Stimulated activated CD4-positive, alpha-beta T cell treated with anti-CD3 and anti-CD28 coated beads, Interleukin-2, amount 100 ng/mL, for 4 hours (primary cell): ENCODE results near the gene TTC38.

Experiments
- DNase-seq: peaks from one replicate; pipeline ENCODE4 v3.0.0-alpha.2; 2020; ENCODE audit warnings: low read depth

The TTC38 gene

GRCh38 chr22:46329616-46330015 is 61.8 kb downstream of the TTC38 start:
- DNase-seq: no peak

GRCh38 chr22:46330426-46330825 is 62.6 kb downstream of the TTC38 start:
- no peak for DNase-seq

GRCh38 chr22:46331496-46331895 is 63.7 kb downstream of the TTC38 start:
- no peak for DNase-seq

- DNase-seq: peak; percentile 55
Observed at GRCh38 chr22:46335201-46336118, 67.7 kb downstream of the TTC38 start, which contains the start of gene TRMU. TRMU (plus strand) TSS chr22:46335714; CDS start chr22:46335765, 51 bp downstream.

- DNase-seq: no peak
Observed at GRCh38 chr22:46336119-46337078, 68.6 kb downstream of the TTC38 start.

GRCh38 chr22:46337870-46338269 is 70.1 kb downstream of the TTC38 start:
- no peak for DNase-seq

GRCh38 chr22:46338636-46339035 is 70.8 kb downstream of the TTC38 start:
- DNase-seq: no peak

- no peak for DNase-seq
Observed at GRCh38 chr22:46339956-46340355, 72.1 kb downstream of the TTC38 start.

GRCh38 chr22:46340676-46341075 is 72.9 kb downstream of the TTC38 start:
- no peak for DNase-seq
